ENCODE results near the gene ATG13. TPM values are rescaled to one million over a fixed set of nuclear protein-coding genes. Genes with fewer than 3 reads are reported as not detected.

ATG13 gene
- total RNA-seq, 1 donor from 2014 or later: 39.0 TPM

DNA sequence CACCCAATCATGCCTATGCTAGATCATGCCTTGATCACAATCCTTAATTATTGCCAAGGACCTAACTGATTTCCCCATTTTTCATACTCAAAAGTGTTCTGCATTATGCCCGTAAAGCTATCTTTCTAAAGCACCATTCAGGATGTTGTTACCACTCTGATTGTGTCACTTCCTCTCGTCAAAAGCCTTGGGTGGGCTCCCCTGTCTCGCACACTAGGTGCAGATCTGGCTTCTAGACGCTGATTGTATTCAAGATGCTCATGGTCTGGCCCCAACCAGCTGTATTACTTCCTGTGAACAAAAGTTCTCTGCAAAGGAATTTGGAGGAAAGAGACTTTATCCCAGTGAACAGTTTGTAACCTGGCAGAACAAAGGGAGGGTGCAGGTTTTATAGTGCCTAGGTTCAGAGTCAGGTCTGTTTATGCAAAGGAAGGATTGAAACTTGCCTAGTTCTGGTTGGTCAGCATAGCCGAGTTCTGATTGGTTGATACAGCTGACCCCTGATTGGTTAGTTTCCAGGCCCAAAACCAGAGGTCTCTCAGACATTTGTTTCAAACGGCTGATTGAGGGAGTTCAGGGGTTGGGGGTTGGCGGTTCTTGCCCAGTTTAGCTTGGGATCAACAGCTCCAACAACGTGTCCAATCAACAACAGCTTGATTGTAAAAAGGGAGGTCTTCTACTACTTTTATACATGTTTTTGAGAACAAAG is 25.4 kb downstream of the ATG13 start:
- DNase-seq (ENCODE audit: extremely low spot score in 2 of 2): no peak
- peaks cover 4% of the 10 kb centered on the region for H3K4me1 ChIP-seq
- no peaks in the 10 kb centered on the region for H3K27me3 ChIP-seq
- intact Hi-C loops (cut with DNase I): no loop called here
- H3K36me3 ChIP-seq: peaks cover 0 to 32% of the 10 kb centered on the region in 2 donors
- no peak overlapping the region for H3K4me3 ChIP-seq
- H3K9me3 ChIP-seq: no peaks in the 10 kb centered on the region
- H3K27ac ChIP-seq: no peak overlapping the region
- TF ChIP-seq POLR2AphosphoS5 (IDR thresholded peaks at IDR 0.05; ENCODE audit: insufficient read depth in 1 of 2, low read depth in 1 of 2) (no peak), POLR2A (IDR thresholded peaks at IDR 0.05) (no peak)

DNA sequence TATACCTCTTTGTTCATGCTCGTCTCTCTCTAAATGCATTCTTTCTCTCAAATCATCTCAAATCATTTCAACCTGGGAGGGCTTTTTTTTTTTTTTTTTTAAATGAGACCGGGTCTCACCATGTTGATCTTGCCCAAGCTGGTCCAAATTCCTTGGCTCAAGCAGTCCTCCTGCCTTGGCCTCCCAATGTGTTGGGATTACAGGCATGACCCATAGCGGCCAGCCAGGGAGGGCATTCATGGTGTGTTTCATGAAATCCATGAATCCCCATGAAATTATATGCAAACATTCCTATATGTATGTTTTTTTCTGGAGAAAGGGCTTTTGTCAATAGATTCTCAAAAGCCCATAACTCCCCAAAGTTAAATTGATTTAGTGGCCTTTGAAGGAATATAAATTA is 26.2 kb downstream of the ATG13 start:
- DNase-seq (ENCODE audit: extremely low spot score in 2 of 2): no peak
- TF ChIP-seq, protein P1, sequence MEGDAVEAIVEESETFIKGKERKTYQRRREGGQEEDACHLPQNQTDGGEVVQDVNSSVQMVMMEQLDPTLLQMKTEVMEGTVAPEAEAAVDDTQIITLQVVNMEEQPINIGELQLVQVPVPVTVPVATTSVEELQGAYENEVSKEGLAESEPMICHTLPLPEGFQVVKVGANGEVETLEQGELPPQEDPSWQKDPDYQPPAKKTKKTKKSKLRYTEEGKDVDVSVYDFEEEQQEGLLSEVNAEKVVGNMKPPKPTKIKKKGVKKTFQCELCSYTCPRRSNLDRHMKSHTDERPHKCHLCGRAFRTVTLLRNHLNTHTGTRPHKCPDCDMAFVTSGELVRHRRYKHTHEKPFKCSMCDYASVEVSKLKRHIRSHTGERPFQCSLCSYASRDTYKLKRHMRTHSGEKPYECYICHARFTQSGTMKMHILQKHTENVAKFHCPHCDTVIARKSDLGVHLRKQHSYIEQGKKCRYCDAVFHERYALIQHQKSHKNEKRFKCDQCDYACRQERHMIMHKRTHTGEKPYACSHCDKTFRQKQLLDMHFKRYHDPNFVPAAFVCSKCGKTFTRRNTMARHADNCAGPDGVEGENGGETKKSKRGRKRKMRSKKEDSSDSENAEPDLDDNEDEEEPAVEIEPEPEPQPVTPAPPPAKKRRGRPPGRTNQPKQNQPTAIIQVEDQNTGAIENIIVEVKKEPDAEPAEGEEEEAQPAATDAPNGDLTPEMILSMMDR (IDR thresholded peaks at IDR 0.05): no peak
- TF ChIP-seq POLR2AphosphoS5 (IDR thresholded peaks at IDR 0.05; ENCODE audit: insufficient read depth in 1 of 2, low read depth in 1 of 2) (no peak), POLR2A (IDR thresholded peaks at IDR 0.05) (no peak)
- no peak overlapping the region for H3K27ac ChIP-seq
- no peaks in the 10 kb centered on the region for H3K27me3 ChIP-seq
- H3K4me1 ChIP-seq: peaks cover 11% of the 10 kb centered on the region
- intact Hi-C loops (cut with DNase I): no loop called here
- no peaks in the 10 kb centered on the region for H3K9me3 ChIP-seq
- H3K4me3 ChIP-seq: no peak overlapping the region
- H3K36me3 ChIP-seq: peaks cover 0 to 35% of the 10 kb centered on the region in 2 donors

DNA sequence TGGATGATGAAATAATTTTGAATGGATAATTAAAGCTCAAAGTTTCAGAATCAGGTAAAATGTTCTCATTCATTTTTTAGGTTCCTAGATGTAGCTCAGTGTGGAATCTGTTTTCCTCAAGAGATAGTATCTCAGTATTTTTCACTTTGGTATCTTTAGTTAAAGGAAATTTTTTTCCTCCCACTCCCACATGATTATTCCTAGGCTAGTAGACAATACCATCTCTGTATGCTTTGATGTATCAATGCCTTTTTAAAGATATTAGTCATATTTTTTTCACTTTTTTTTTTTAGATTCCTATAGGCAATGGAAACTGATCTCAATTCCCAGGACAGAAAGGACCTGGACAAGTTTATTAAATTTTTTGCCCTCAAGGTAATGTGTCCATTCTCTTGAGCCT is 26.6 kb downstream of the ATG13 start:
- TF ChIP-seq POLR2A (IDR thresholded peaks at IDR 0.05) (no peak), POLR2AphosphoS5 (IDR thresholded peaks at IDR 0.05; ENCODE audit: insufficient read depth in 1 of 2, low read depth in 1 of 2) (no peak)
- TF ChIP-seq, protein P1 (IDR thresholded peaks at IDR 0.05): no peak
- no peak overlapping the region for H3K4me3 ChIP-seq
- no peak overlapping the region for H3K27ac ChIP-seq
- H3K4me1 ChIP-seq: peaks cover 16% of the 10 kb centered on the region
- DNase-seq (ENCODE audit: extremely low spot score in 2 of 2): no peak
- no peaks in the 10 kb centered on the region for H3K27me3 ChIP-seq
- no peaks in the 10 kb centered on the region for H3K9me3 ChIP-seq
- intact Hi-C loops (cut with DNase I): no loop called here
- H3K36me3 ChIP-seq: peaks cover 0 to 35% of the 10 kb centered on the region in 2 donors

DNA sequence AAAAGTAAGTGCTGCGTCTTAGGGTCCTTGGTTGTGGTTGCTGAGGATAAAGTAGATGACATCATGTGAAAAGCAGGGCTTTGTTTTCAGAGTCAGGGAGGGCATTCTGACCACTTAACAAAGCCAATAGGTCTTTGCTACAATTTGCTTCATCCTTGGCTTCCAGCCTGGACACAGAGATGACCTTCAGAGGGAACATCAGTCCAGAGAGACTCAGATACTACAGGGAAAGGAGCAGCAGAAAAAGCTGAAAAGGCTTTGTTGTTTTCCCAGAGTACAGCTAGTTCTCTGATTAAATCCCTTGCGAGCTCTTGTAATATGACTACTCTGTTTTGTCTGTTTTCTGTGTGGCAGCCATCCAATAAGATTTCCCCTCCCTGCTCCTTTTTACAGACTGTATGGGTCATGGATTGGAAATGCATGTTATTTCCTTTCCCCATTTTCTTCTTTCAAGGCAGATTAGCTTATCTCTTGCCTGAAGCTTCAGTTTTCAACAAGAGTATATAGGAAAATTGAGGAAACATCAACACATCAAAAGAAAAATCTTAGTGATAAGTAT is 31.9 kb downstream of the ATG13 start:
- intact Hi-C loops (cut with DNase I): no loop called here
- peak overlapping the region; percentile 82 for H3K27ac ChIP-seq

DNA sequence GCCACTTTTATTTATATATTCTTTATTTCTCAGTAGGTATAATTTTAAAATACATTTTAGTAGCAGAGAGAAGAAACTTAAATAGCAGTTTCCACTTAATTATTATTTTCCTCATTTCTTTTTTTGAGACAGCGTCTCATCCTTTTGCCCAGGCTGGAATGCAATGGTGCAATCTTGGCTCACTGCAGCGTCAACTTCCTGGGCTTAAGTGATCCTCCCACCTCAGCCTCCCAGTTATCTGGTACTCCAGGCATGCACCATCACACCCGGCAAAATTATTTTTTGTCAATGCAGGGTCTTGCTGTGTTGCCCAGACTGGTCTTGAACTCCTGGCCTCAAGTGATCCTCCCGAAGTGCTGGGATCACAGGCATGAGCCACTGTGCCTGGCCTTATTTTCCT is 38.3 kb downstream of the ATG13 start:
- no peaks in the 10 kb centered on the region for H3K4me1 ChIP-seq
- peaks cover 0 to 89% of the 10 kb centered on the region in 2 donors for H3K36me3 ChIP-seq
- DNase-seq (ENCODE audit: extremely low spot score in 2 of 2): no peak
- H3K4me3 ChIP-seq: no peak overlapping the region
- TF ChIP-seq, protein P1 (IDR thresholded peaks at IDR 0.05): no peak
- TF ChIP-seq POLR2A (IDR thresholded peaks at IDR 0.05): no peak
- TF ChIP-seq POLR2AphosphoS5 (IDR thresholded peaks at IDR 0.05; ENCODE audit: insufficient read depth in 1 of 2, low read depth in 1 of 2): no peak
- no peaks in the 10 kb centered on the region for H3K9me3 ChIP-seq
- H3K27ac ChIP-seq: no peak overlapping the region
- H3K27me3 ChIP-seq: no peaks in the 10 kb centered on the region
- intact Hi-C loops (cut with DNase I): no loop called here

More for the DNA sequence above, 31.9 kb downstream of the ATG13 start:
- Histone ChIP-seq H3K4me1 (peaks cover 28% of the 10 kb centered on the region), H3K27me3 (no peaks in the 10 kb centered on the region), H3K36me3 (peaks cover 0 to 71% of the 10 kb centered on the region in 2 donors), H3K4me3 (no peak overlapping the region), H3K9me3 (no peaks in the 10 kb centered on the region)
- no peak for TF ChIP-seq POLR2A (IDR thresholded peaks at IDR 0.05)
- peak; percentile 25 to 91 for TF ChIP-seq POLR2AphosphoS5 (IDR thresholded peaks at IDR 0.05; ENCODE audit: insufficient read depth in 1 of 2, low read depth in 1 of 2)
- TF ChIP-seq, protein P1 (IDR thresholded peaks at IDR 0.05): no peak
- DNase-seq (ENCODE audit: extremely low spot score in 2 of 2): peak in 1 of 2 donors; percentile 92
